ENCODE data around the gene MAGEA11. TPM values are rescaled to one million over a fixed set of nuclear protein-coding genes. Genes with fewer than 3 reads are reported as not detected.

The MAGEA11 gene
- total RNA-seq, 1 experiment from 2014 or later, result not detected

- no peak for TF ChIP-seq EZH2 (IDR thresholded peaks at IDR 0.05; ENCODE audit: borderline replicate concordance, low read depth, low read length, poor library complexity, severe bottlenecking)
- ChIA-PET CTCF (no interaction called here), POLR2A (ENCODE audit: low non-redundant PET) (no interaction called here)
- BruUV-seq (replicated peaks), result no TSS peak
- Histone ChIP-seq H3K4me3 (ENCODE audit: low read depth, low read length, poor library complexity, severe bottlenecking) (no peak overlapping the region), H3K27ac (ENCODE audit: low read depth, low read length, poor library complexity, severe bottlenecking) (no peak overlapping the region), H3K36me3 (ENCODE audit: insufficient read depth, low read length, poor library complexity, severe bottlenecking) (no peaks in the 10 kb centered on the region), H3K27me3 (replicated peaks; ENCODE audit: insufficient read depth, low read depth, low read length, poor library complexity) (peaks cover 7% of the 10 kb centered on the region), H3K9me3 (ENCODE audit: low read depth, low read length, poor library complexity, severe bottlenecking) (no peaks in the 10 kb centered on the region), H3K4me1 (ENCODE audit: insufficient read depth, low read length, poor library complexity, severe bottlenecking) (no peaks in the 10 kb centered on the region)
- DNase-seq (ENCODE audit: low spot score), result no peak
- intact Hi-C loops (cut with micrococcal nuclease; ENCODE audit: unreplicated experiment), result no loop called here
Measured at GRCh38 chrX:149762696-149763614, 51.1 kb downstream of the MAGEA11 start.

Other genes with a start within 250 kb of the MAGEA11 start
- gene IDS, start 206.8 kb upstream of the MAGEA11 start, total RNA-seq (2021), result 42.0 and 50.7 TPM in 2 replicates
- 13.8 and 15.3 TPM in 2 replicates for gene EOLA1, start 171.0 kb upstream of the MAGEA11 start, total RNA-seq (2021)
- not detected in 2 replicates for gene HSFX3, start 162.1 kb upstream of the MAGEA11 start, total RNA-seq (2021)
- not detected in 2 replicates for gene MAGEA9B, start 124.6 kb upstream of the MAGEA11 start, total RNA-seq (2021)
- gene HSFX2, start 116.7 kb upstream of the MAGEA11 start, total RNA-seq (2021), result not detected in 2 replicates
- gene TMEM185A, start 80.3 kb upstream of the MAGEA11 start, total RNA-seq (2021), result 18.4 and 23.6 TPM in 2 replicates
- 1.2 and 1.4 TPM in 2 replicates for gene HSFX1, start 62.0 kb downstream of the MAGEA11 start, total RNA-seq (2021)
- not detected in 2 replicates for gene MAGEA9, start 69.9 kb downstream of the MAGEA11 start, total RNA-seq (2021)
- not detected in 2 replicates for gene MAGEA8, start 169.1 kb downstream of the MAGEA11 start, total RNA-seq (2021)
- gene HSFX4, start 217.5 kb downstream of the MAGEA11 start, total RNA-seq (2021), result not detected in 2 replicates
- 27.8 and 33.8 TPM in 2 replicates for gene EOLA2, start 226.4 kb downstream of the MAGEA11 start, total RNA-seq (2021)